ENCODE measurements around the gene TRH.

TRH gene

DNA sequence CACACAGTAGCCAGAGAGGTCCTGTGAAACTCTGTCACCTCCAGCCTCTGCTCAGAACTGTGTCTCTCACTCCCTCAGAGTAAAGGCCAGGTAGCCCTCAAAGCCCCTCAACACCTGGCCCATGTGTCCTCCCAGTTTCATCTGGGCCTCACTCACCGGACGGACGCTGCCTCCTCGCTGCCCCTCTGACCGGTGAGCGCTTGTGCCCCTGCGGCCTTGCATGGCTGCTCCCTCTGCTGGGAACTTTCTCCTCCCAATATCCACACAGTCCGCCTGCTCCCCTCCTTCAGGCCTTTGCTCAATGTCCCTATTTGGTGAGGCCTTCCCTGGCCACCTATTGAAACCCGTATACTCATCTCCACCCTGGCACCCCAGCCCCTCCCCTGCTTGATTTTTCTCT, 36.8 kb upstream of the TRH start:
- TF ChIP-seq, protein P1, sequence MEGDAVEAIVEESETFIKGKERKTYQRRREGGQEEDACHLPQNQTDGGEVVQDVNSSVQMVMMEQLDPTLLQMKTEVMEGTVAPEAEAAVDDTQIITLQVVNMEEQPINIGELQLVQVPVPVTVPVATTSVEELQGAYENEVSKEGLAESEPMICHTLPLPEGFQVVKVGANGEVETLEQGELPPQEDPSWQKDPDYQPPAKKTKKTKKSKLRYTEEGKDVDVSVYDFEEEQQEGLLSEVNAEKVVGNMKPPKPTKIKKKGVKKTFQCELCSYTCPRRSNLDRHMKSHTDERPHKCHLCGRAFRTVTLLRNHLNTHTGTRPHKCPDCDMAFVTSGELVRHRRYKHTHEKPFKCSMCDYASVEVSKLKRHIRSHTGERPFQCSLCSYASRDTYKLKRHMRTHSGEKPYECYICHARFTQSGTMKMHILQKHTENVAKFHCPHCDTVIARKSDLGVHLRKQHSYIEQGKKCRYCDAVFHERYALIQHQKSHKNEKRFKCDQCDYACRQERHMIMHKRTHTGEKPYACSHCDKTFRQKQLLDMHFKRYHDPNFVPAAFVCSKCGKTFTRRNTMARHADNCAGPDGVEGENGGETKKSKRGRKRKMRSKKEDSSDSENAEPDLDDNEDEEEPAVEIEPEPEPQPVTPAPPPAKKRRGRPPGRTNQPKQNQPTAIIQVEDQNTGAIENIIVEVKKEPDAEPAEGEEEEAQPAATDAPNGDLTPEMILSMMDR (IDR thresholded peaks at IDR 0.05; ENCODE audit: extremely low read depth, insufficient read depth, missing control alignments), result no peak
- in situ Hi-C loops (cut with MboI; ENCODE audit: low pct_unique_long_range_greater_than_20kb, low sequenced_read_pairs, unreplicated experiment), result loop anchor here (10.0 kb wide), 1 partner anchor 303 kb away; no protein-coding TSS in a partner anchor
- DNase-seq (ENCODE audit: low spot score), result no peak

DNA sequence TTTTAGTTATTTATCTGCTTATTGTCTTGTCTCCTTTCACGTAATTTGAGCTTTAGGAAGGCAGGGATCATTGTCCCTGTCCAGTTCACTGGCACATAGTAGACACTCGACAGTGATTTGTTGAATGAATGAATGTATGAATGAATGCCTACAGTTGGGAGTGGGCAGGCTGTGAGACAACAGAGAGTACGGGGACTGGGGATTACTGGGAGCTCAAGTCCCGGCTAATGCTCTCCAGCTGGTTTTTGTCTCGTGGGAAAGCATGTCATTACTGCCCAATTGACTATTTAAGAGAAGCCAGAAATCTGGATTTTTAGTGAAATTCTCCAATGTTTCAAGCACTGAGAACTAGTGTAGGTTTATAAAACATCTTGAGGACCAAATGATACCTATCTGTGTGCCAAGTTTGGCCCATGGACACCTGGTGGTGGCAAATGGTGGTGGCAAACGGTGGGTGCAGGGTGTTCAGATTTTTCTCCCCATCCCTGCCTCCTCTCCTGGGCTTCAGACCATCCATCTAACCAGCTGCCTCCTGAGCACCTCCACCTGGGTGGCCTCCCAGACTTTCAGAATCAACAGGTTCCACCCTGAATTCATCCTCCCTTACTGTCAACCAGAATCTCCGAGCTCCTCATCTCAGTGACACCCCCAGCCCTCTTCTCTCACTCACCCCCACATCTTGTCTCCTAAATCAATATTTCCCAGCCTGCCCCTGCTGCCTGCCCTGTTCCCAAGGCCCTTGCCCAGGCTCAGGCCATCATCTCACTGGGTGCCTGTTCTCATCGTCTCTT, 36.2 kb upstream of the TRH start:
- TF ChIP-seq, protein P1 (IDR thresholded peaks at IDR 0.05; ENCODE audit: extremely low read depth, insufficient read depth, missing control alignments), result no peak
- no peak for DNase-seq (ENCODE audit: low spot score)
- in situ Hi-C loops (cut with MboI; ENCODE audit: low pct_unique_long_range_greater_than_20kb, low sequenced_read_pairs, unreplicated experiment), result loop anchor here (10.0 kb wide), 1 partner anchor 304 kb away; no protein-coding TSS in a partner anchor

DNA sequence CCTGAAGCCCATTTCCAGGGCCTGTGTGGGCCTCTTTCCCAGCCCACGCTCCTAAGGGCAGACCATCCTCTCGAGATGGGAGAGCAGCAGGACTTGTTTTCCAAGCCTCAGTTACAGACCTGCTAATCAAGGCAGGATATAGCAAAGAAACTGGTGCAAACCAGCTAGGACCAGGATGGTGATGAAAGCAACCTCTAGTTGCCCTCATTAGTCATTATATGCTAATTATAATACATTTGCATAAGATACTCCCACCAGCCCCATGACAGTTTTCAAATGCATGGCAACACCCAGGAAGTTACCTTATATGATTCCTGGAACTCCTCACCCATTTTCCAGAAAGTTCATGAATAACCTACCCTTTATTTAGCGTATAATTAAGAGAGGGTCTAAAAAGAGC, 34.4 kb upstream of the TRH start:
- TF ChIP-seq, protein P1 (IDR thresholded peaks at IDR 0.05; ENCODE audit: extremely low read depth, insufficient read depth, missing control alignments), result no peak
- DNase-seq (ENCODE audit: low spot score), result no peak
- in situ Hi-C loops (cut with MboI; ENCODE audit: low pct_unique_long_range_greater_than_20kb, low sequenced_read_pairs, unreplicated experiment), result no loop called here

DNA sequence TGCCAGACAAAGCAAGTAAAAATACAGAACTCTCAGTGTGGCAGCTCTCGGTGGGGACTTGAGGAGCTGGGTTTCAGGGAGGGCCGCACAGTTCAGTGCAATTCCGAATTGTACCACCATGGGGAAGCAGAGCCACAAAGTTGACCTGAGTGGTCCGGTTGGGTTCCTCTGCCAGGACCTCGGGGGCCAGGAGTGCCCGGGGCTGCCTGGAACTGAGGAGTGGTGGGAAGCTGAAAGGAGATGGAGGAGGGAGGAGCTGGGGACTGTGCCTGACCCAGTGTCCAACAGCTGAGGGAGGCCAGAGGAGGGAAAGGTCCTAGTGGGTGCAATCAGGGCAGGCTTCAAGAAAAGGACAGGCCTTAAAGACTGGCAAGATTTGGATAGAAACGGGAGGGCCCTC, 32.2 kb upstream of the TRH start:
- in situ Hi-C loops (cut with MboI; ENCODE audit: low pct_unique_long_range_greater_than_20kb, low sequenced_read_pairs, unreplicated experiment), result no loop called here
- TF ChIP-seq, protein P1 (IDR thresholded peaks at IDR 0.05; ENCODE audit: extremely low read depth, insufficient read depth, missing control alignments), result peak; percentile 77
- DNase-seq (ENCODE audit: low spot score), result peak; percentile 75

DNA sequence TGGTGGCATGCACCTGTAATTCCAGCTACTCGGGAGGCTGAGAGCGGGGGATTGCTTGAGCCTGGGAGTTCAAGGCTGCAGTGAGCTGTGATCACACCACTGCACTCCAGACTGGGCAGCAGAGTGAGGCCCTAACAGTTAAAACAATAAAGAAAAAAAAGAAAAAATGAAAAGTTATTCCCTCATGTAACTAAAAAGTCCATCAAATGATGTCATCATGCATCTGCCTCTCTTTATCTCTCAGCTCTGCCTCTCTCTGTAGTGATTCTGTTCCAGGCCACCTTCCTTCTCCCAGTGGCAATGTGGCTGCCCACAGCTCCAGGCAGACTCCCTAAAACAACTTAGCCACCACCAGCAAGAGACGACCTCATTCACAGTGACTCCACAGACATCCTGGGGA, 31.5 kb upstream of the TRH start:
- in situ Hi-C loops (cut with MboI; ENCODE audit: low pct_unique_long_range_greater_than_20kb, low sequenced_read_pairs, unreplicated experiment), result no loop called here
- TF ChIP-seq, protein P1 (IDR thresholded peaks at IDR 0.05; ENCODE audit: extremely low read depth, insufficient read depth, missing control alignments), result no peak
- DNase-seq (ENCODE audit: low spot score), result no peak

DNA sequence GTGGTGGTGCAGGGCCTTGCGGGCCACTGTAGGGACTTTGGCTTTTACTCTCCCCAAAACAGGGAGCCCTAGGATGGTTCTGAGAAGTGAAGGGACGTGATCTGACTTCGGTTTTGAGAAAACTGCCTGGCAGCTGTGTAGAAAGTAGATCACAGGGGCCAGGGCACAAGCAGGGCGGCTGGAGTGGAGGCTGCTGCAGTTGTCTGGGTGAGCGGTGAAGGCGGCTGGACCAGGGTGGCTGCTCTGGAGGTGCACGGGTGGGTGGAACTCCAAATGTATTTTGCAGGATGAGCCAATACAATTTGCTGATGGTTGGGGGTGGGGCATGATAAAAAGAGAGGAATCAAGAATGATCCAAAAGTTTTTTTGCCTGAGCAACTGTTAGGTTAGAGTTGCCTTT, 29.8 kb upstream of the TRH start:
- in situ Hi-C loops (cut with MboI; ENCODE audit: low pct_unique_long_range_greater_than_20kb, low sequenced_read_pairs, unreplicated experiment), result no loop called here
- DNase-seq (ENCODE audit: low spot score), result no peak
- TF ChIP-seq, protein P1 (IDR thresholded peaks at IDR 0.05; ENCODE audit: extremely low read depth, insufficient read depth, missing control alignments), result no peak

Measured in GM13977 (cell line).